Measurements from ENCODE around the gene ELMO2.

ELMO2 gene

GRCh38 chr20:46317685-46318177 lies 88.7 kb downstream of the ELMO2 start:
- no peaks in the 10 kb centered on the region for H3K9me3 ChIP-seq (ENCODE audit: control insufficient read depth, low read length)
- no peak overlapping the region for H3K9ac ChIP-seq (ENCODE audit: low read length)
- no peaks in the 10 kb centered on the region for H3K36me3 ChIP-seq (ENCODE audit: control insufficient read depth, insufficient read depth, low read length)
- H3K27me3 ChIP-seq (ENCODE audit: control insufficient read depth, insufficient read depth, low read length): peaks cover 52% of the 10 kb centered on the region
- H3K4me3 ChIP-seq (ENCODE audit: low read length): no peak overlapping the region
- peaks cover 9% of the 10 kb centered on the region for H3K4me1 ChIP-seq (ENCODE audit: control insufficient read depth, insufficient read depth, low read length)

GRCh38 chr20:46316984-46317684 lies 89.3 kb downstream of the ELMO2 start:
- Histone ChIP-seq H3K27me3 (ENCODE audit: control insufficient read depth, insufficient read depth, low read length) (peaks cover 58% of the 10 kb centered on the region), H3K9ac (ENCODE audit: low read length) (no peak overlapping the region)

More at GRCh38 chr20:46316984-46317684, 89.3 kb downstream of the ELMO2 start:
- Histone ChIP-seq H3K9me3 (ENCODE audit: control insufficient read depth, low read length) (no peaks in the 10 kb centered on the region), H3K4me1 (ENCODE audit: control insufficient read depth, insufficient read depth, low read length) (peaks cover 9% of the 10 kb centered on the region), H3K36me3 (ENCODE audit: control insufficient read depth, insufficient read depth, low read length) (no peaks in the 10 kb centered on the region), H3K4me3 (ENCODE audit: low read length) (no peak overlapping the region)
